Nephron (organoid): ENCODE measurements around the gene CABCOCO1.

ENCODE experiments used
- H3K27ac Mint-ChIP-seq, 3 experiments: 2 replicates each; pipeline ENCODE4 v1.8.0; 2020; ENCODE audit warnings: mixed read lengths in 3 of 3, mild to moderate bottlenecking in 2 of 3, moderate library complexity in 1 of 3
- H3K27me3 Mint-ChIP-seq: 2 replicates; pipeline ENCODE4 v1.8.0; 2021; ENCODE audit warnings: low read depth, mild to moderate bottlenecking, moderate library complexity, mixed read lengths
- H3K36me3 Mint-ChIP-seq: 2 replicates; pipeline ENCODE4 v1.8.0; 2020; ENCODE audit warnings: low read depth, mixed read lengths
- H3K4me1 Mint-ChIP-seq: 2 replicates; pipeline ENCODE4 v1.8.0; 2020; ENCODE audit warnings: mixed read lengths
- H3K4me3 Mint-ChIP-seq, 3 experiments: 2 replicates each; pipeline ENCODE4 v1.8.0; 2020; ENCODE audit warnings: mild to moderate bottlenecking in 3 of 3, mixed read lengths in 3 of 3, moderate library complexity in 2 of 3
- H3K9me3 Mint-ChIP-seq: 2 replicates; pipeline ENCODE4 v1.8.0; 2020; ENCODE audit warnings: mixed read lengths
- CTCF ChIP-seq, 3 experiments: fragments of 200-600 bp; sonication (generic); IDR thresholded peaks; one replicate each; pipeline ENCODE4 v1.5.0; 2021; ENCODE audit warnings: antibody characterized with exemption in 3 of 3; ENCODE audit not compliant: unreplicated experiment in 3 of 3

Gene CABCOCO1

DNA sequence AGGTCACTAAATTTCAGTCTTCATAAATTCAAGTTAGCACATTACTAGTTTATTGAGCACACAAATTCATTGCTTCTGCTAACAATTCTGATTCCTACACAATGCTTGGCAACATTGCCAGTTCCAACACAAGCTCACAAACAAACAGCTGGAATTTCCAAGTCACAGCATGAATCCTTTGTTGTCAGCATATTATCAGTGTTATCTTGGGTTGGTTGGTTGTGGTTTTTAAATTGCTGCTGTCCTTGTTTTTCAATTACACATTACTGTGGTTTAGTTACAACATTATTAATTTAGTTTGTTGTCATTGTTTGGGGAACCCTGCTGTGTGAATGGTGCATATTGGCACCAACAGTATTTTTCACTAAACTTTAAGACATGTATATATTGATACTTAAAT is 152.8 kb downstream of the CABCOCO1 start:
- Mint-ChIP-seq H3K27me3 (no peaks in the 10 kb centered on the region), H3K9me3 (no peaks in the 10 kb centered on the region), H3K4me1 (no peaks in the 10 kb centered on the region), H3K36me3 (no peaks in the 10 kb centered on the region), H3K27ac (no peak overlapping the region), H3K4me3 (no peak overlapping the region)
- TF ChIP-seq CTCF (IDR thresholded peaks at IDR 0.05; ENCODE audit: unreplicated experiment in 3 of 3) = no peak
